K562 (cell line): ENCODE measurements around the gene RNF34. TPM values are rescaled to one million over a fixed set of nuclear protein-coding genes. Genes with fewer than 3 reads are reported as not detected.
A peak's percentile ranks its signal among the peaks of the same experiment; 100 is the strongest.

Source experiments
- CTBP1 ChIP-seq: fragments of 450-650 bp; IDR thresholded peaks from 2 replicates; pipeline ENCODE4 v1.6.1; 2016; ENCODE audit warnings: borderline replicate concordance
- KAT7 ChIP-seq: sonication (generic); formaldehyde crosslinking; IDR thresholded peaks from 2 replicates; pipeline ENCODE4 v1.8.0; 2022; ENCODE audit warnings: missing genetic modification reagents, mild to moderate bottlenecking, borderline replicate concordance
- ZBTB40 ChIP-seq, 2 experiments: fragments of 450-650 bp in 1 of 2; sonication (generic) in 1 of 2; formaldehyde crosslinking in 1 of 2; IDR thresholded peaks; 2 replicates each; pipeline versions ENCODE4 v1.7.1 to v1.9.0; 2016 to 2022; ENCODE audit warnings: inconsistent platforms in 1 of 2, mild to moderate bottlenecking in 1 of 2, missing genetic modification reagents in 1 of 2
- ZNF124 ChIP-seq: sonication (generic); formaldehyde crosslinking; IDR thresholded peaks from 2 replicates; pipeline ENCODE4 v1.8.1; 2022; ENCODE audit warnings: missing genetic modification reagents
- polyA plus RNA-seq, 8 experiments: library from polyadenylated mRNA; depleted of rRNA in 4 of 8; stranded (reverse) in 5 of 8; unstranded in 3 of 8; fragments of >200 nt; fragmentation: Nextera tagmentation in 2 of 8; fragmentation: Illumina TruSeq in 1 of 8; extraction: Ambion mirVana in 2 of 8; extraction: Trizol in 1 of 8; gene quantifications; 2 replicates each; pipeline versions ENCODE4 v1.2.1 to v1.2.3, GENCODE V29; 2011 to 2014; ENCODE audit warnings: inconsistent platforms in 1 of 8, missing spikeins in 1 of 8
- total RNA-seq, 7 experiments: library from RNA; depleted of rRNA in 6 of 7; stranded (reverse); fragments of >200 nt in 6 of 7; fragmentation: Illumina TruSeq in 2 of 7; extraction: Trizol in 2 of 7; gene quantifications; 2 replicates each; pipeline versions ENCODE4 v1.2.1 to v1.2.3, GENCODE V29; 2011 to 2021; ENCODE audit warnings: low replicate concordance in 1 of 7
- TF ChIP-seq, protein P1 (sequence below): fragments of 450-650 bp; IDR thresholded peaks from 2 replicates; pipeline ENCODE4 v1.6.1; 2016; ENCODE audit warnings: antibody characterized with exemption
- TF ChIP-seq, protein P2 (sequence below), 2 experiments: fragments of 450-650 bp in 1 of 2; IDR thresholded peaks; 2 replicates each; pipeline ENCODE4 v1.6.1; 2011 to 2017; ENCODE audit warnings: low read depth in 2 of 2, antibody characterized with exemption in 1 of 2, borderline replicate concordance in 1 of 2, low read length in 1 of 2, mild to moderate bottlenecking in 1 of 2, mixed read lengths in 1 of 2; ENCODE audit not compliant: control insufficient read depth in 1 of 2

The RNF34 gene
- total and polyA plus RNA-seq, 9 of the 15 experiments (the other 6 are each of a cell fraction or from before 2014, with no cell fraction given): 41.7 to 88.9 (median 54.1) TPM

DNA sequence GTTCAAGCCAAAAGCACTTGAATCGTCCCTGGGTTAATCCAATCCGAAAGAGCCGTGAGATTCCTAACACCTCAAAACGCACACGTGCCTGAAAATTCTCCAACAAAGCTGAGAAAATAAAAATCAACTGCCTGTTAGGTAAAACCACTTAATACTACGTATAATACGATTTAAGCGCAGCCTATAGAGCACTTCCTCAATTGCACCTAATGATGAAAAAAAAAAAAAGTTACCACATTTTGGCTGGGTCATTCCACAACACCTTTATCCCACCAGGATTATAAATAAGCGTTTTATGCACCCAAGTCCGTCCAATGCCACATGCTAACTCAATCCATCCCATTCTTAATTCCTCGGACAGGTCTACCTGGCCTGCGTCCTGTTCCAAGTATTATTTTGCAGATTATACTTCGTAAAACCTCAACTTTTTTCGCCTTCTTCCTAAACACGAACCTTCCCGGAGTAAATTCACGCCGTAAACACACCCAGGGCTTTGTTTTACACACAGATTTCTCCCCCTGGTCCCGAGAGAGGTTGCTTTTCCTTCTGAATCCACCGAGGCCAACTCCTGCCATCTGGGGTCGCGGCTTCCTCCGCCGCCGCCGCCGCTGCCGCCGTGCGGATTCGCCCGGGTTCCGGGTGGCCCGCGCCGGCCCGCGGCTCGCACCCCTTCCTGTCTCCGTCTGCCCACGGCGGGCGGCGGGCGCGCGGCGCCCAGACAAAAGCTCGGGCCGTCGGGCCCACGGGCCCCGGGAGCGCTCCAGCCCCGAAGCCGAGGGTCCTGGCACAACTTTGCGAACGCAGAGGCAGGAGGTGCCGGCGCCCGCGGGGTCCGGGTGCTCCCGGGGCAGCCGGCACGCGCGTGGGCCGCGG lies 66.2 kb downstream of the RNF34 start (continued):
- TF ChIP-seq, protein P1, sequence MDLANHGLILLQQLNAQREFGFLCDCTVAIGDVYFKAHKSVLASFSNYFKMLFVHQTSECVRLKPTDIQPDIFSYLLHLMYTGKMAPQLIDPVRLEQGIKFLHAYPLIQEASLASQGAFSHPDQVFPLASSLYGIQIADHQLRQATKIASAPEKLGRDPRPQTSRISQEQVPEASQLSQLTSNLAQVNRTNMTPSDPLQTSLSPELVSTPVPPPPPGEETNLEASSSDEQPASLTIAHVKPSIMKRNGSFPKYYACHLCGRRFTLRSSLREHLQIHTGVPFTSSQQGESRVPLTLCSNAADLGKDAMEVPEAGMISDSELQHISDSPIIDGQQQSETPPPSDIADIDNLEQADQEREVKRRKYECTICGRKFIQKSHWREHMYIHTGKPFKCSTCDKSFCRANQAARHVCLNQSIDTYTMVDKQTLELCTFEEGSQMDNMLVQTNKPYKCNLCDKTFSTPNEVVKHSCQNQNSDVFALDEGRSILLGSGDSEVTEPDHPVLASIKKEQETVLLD: 0 out of 2 replicates have a peak, but pooled peaks have one; percentile 15
- 0 out of 2 replicates have a peak, but pooled peaks have one; percentile 27 for TF ChIP-seq KAT7 (CRISPR knock-in tag)
- no peak for TF ChIP-seq ZNF124 (CRISPR knock-in tag)
- peak; percentile 45; the same call in 1 of the 2 replicates for TF ChIP-seq ZBTB40 (IDR thresholded peaks at IDR 0.05)
- no peak for TF ChIP-seq ZBTB40 (CRISPR knock-in tag; IDR thresholded peaks at IDR 0.05)
- TF ChIP-seq, protein P2, sequence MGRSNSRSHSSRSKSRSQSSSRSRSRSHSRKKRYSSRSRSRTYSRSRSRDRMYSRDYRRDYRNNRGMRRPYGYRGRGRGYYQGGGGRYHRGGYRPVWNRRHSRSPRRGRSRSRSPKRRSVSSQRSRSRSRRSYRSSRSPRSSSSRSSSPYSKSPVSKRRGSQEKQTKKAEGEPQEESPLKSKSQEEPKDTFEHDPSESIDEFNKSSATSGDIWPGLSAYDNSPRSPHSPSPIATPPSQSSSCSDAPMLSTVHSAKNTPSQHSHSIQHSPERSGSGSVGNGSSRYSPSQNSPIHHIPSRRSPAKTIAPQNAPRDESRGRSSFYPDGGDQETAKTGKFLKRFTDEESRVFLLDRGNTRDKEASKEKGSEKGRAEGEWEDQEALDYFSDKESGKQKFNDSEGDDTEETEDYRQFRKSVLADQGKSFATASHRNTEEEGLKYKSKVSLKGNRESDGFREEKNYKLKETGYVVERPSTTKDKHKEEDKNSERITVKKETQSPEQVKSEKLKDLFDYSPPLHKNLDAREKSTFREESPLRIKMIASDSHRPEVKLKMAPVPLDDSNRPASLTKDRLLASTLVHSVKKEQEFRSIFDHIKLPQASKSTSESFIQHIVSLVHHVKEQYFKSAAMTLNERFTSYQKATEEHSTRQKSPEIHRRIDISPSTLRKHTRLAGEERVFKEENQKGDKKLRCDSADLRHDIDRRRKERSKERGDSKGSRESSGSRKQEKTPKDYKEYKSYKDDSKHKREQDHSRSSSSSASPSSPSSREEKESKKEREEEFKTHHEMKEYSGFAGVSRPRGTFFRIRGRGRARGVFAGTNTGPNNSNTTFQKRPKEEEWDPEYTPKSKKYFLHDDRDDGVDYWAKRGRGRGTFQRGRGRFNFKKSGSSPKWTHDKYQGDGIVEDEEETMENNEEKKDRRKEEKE (IDR thresholded peaks at IDR 0.05; ENCODE audit: borderline replicate concordance in 1 of 2, control insufficient read depth in 1 of 2, low read depth in 2 of 2, low read length in 1 of 2): 0 out of 4 replicates have a peak, but pooled peaks of 1 of the 2 experiments have one; percentile 17
- TF ChIP-seq CTBP1: peak; percentile 12; the same call in 1 of the 2 replicates
- TF ChIP-seq, all 486 proteins: peak for 26
